Measurements from ENCODE around the gene FLNA.
"Not testable (repeated sequence)": the region's sequence is repeated elsewhere in the genome, so short reads cannot be mapped to it uniquely, and the experiment has no call there.

The FLNA gene, protein sequence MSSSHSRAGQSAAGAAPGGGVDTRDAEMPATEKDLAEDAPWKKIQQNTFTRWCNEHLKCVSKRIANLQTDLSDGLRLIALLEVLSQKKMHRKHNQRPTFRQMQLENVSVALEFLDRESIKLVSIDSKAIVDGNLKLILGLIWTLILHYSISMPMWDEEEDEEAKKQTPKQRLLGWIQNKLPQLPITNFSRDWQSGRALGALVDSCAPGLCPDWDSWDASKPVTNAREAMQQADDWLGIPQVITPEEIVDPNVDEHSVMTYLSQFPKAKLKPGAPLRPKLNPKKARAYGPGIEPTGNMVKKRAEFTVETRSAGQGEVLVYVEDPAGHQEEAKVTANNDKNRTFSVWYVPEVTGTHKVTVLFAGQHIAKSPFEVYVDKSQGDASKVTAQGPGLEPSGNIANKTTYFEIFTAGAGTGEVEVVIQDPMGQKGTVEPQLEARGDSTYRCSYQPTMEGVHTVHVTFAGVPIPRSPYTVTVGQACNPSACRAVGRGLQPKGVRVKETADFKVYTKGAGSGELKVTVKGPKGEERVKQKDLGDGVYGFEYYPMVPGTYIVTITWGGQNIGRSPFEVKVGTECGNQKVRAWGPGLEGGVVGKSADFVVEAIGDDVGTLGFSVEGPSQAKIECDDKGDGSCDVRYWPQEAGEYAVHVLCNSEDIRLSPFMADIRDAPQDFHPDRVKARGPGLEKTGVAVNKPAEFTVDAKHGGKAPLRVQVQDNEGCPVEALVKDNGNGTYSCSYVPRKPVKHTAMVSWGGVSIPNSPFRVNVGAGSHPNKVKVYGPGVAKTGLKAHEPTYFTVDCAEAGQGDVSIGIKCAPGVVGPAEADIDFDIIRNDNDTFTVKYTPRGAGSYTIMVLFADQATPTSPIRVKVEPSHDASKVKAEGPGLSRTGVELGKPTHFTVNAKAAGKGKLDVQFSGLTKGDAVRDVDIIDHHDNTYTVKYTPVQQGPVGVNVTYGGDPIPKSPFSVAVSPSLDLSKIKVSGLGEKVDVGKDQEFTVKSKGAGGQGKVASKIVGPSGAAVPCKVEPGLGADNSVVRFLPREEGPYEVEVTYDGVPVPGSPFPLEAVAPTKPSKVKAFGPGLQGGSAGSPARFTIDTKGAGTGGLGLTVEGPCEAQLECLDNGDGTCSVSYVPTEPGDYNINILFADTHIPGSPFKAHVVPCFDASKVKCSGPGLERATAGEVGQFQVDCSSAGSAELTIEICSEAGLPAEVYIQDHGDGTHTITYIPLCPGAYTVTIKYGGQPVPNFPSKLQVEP (N-terminal part only)

GRCh38 chrX:154374313-154375155 lies at the start of gene FLNA:
Gene FLNA, minus strand, starts transcription at chrX:154374634. Its CDS starts 3,389 bp downstream, at chrX:154371245.
- DNase-seq (ENCODE audit: insufficient read length, low spot score) (no peak), FAIRE-seq (no peak)

DNA sequence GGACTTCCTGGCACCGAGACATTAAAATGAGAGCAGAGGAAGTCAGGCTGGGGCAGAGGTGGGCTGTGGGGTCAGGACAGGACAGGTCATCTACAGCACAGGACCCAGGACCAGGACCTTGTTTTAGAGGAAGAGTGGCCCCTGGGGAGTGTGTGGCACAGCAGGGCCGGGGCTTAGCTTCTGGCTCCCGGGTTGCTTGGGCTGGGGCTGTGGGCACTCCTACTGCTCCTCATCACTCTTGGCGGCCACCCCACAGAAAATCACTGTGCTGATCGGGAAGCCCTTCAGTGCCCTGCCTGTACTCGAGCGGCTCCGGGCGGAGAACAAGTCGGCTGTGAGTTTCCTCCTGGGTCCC lies 45.9 kb upstream of the FLNA start:
- FAIRE-seq = no peak
- no peak for DNase-seq (ENCODE audit: insufficient read length, low spot score)

GRCh38 chrX:154419688-154420401 lies 45.4 kb upstream of the FLNA start:
- DNase-seq (ENCODE audit: insufficient read length, low spot score) (no peak), FAIRE-seq (no peak)

GRCh38 chrX:154419189-154419588 lies 44.8 kb upstream of the FLNA start:
- FAIRE-seq (no peak), DNase-seq (ENCODE audit: insufficient read length, low spot score) (no peak)

- FAIRE-seq (no peak), DNase-seq (ENCODE audit: insufficient read length, low spot score) (no peak)
These were observed 42.7 kb upstream of the FLNA start for GRCh38 chrX:154417157-154417556.

DNA sequence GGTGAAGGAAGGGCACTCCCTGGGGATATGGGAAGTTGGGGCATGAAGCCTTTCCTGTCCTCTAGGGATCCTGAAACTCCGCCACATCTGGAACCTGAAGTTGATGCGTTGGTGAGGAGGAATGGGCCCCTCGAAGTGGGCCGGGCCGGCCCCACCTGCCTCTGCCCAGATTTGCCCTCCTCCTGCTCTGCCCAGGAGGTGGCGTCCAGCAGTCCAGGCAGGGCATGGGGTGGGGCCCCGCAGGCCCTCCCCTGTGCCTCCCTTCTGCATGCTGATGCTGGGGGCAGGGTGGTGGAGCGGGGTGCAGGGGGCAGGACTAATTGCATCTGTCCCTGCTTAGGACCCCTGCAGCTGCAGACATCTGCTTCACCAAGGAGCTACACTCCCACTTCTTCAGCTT lies 38.7 kb upstream of the FLNA start:
- no peak for DNase-seq (ENCODE audit: insufficient read length, low spot score)
- FAIRE-seq = no peak

DNA sequence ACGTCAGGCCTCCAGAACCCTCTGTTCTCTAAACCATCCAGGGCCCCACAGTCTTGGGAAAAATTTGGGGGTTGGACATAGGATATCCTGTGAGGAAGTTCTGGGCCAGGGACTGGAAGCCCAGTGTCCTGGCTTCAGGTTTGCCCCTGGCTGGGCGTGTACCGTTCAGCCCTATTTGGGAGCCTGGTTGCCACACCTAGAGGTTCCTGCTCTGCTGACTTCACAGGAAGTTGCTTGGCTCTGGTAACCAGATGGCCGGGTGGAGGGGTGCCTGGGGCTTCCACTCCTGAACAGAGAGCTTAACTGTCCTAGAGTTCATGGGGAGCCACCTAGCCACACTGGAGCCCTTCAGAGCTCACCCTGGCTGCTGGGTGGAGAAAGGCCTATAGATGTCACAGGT lies 38.0 kb upstream of the FLNA start:
- FAIRE-seq (peak; percentile 98), DNase-seq (ENCODE audit: insufficient read length, low spot score) (no peak)

GRCh38 chrX:154411981-154412340 lies 37.5 kb upstream of the FLNA start:
- peak; percentile 46 for DNase-seq (ENCODE audit: insufficient read length, low spot score)
- FAIRE-seq = no peak

DNA sequence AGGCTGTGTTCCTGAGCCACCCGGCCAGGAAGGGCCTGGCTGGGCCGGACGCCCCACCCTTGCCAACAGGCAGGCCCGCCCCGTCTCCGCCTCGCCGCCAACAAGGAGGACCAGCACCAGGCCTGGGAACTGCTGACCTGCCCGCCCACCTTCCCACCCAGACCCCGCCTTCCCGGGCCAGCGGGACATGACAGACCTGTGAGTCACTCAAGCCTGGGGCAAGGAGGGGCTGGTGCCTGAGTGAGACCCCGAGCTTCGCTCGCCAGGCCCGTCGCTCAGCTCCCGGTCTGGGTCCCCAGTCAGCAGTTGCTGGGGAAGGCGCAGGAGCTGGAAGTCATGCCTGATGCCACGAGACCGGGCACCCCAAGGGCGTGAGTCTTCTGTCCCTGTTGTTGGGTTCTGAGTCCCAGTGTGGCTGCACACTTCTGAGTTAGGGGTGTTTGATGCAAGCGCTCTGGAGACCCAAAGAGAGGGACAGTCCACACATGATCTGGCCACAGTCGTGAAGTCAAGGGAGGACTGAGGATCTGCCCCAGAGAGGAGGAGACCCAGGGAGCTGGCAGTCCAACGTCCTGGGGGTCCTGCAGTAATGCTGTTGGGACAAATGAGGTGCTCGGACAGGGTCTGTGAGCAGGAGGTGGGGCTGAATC lies 34.9 kb upstream of the FLNA start, which contains the start of gene DNASE1L1:
TSS of gene DNASE1L1 (minus strand) at position 33 of the 650 bp plus-strand sequence. CDS start 3,686 bp downstream, outside the sequence.
- FAIRE-seq = peak; percentile 91

GRCh38 chrX:154408659-154409221 lies 34.3 kb upstream of the FLNA start:
- no peak for FAIRE-seq
- no peak for DNase-seq (ENCODE audit: insufficient read length, low spot score)

More for the DNA sequence above, 34.9 kb upstream of the FLNA start, which contains the start of gene DNASE1L1:
- no peak for DNase-seq (ENCODE audit: insufficient read length, low spot score)

- FAIRE-seq (no peak), DNase-seq (ENCODE audit: insufficient read length, low spot score) (no peak)
These were observed 30.3 kb upstream of the FLNA start for GRCh38 chrX:154404625-154405192.

- DNase-seq (ENCODE audit: insufficient read length, low spot score) = no peak
- no peak for FAIRE-seq
These were observed 29.4 kb upstream of the FLNA start for GRCh38 chrX:154403858-154404257.

GRCh38 chrX:154403192-154403591 lies 28.8 kb upstream of the FLNA start:
- FAIRE-seq (no peak), DNase-seq (ENCODE audit: insufficient read length, low spot score) (no peak)

DNA sequence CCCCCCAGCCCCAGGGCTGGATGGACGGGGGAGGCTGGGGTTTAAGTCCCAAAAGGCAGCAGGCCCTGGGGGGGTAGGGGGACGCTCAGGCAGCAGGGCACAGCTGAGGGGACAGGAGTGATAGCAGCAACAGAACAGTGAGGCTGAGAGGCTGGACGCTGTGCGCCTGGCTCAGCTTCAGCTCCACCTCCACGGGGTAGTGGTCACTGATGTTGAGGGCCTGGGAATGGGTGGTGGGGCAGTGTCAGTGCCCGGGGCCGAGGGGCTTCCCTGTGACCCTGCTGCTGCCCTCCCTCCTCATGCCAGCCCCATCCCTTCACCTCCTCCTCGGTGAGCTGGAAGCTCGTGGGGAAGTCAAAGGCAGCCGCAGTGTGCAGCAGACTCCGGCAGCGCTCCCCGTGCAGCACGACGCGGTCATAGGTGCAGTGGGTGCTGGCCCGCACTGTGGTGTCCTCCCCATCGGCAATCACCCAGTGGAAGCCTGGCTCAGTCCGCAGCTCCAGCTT lies 28.2 kb upstream of the FLNA start:
- DNase-seq (ENCODE audit: insufficient read length, low spot score) (no peak), FAIRE-seq (no peak)

- FAIRE-seq = no peak
- DNase-seq (ENCODE audit: insufficient read length, low spot score) = no peak
These were observed 27.6 kb upstream of the FLNA start for GRCh38 chrX:154401918-154402621.

- FAIRE-seq (no peak), DNase-seq (ENCODE audit: insufficient read length, low spot score) (no peak)
These were observed 26.8 kb upstream of the FLNA start for GRCh38 chrX:154401045-154401799.

- not testable (repeated sequence) for FAIRE-seq
These were observed 26.0 kb upstream of the FLNA start for GRCh38 chrX:154400369-154400817.

More at GRCh38 chrX:154400369-154400817, 26.0 kb upstream of the FLNA start:
- not testable (repeated sequence) for DNase-seq (ENCODE audit: insufficient read length, low spot score)
